GM04504 (cell line): ENCODE measurements around the gene ZNF469.
"Not testable (repeated sequence)": the region's sequence is repeated elsewhere in the genome, so short reads cannot be mapped to it uniquely, and the experiment has no call there.

Experiments used
- DNase-seq: peaks from one replicate; pipeline ENCODE4 v3.0.0-alpha.2; 2012; ENCODE audit warnings: low read depth

ZNF469 gene

GRCh38 chr16:88393034-88393433 lies 10.3 kb downstream of the ZNF469 start:
- no peak for DNase-seq

- DNase-seq: no peak
Measured at GRCh38 chr16:88393571-88393970, 10.8 kb downstream of the ZNF469 start.

GRCh38 chr16:88394426-88394825 lies 11.7 kb downstream of the ZNF469 start:
- no peak for DNase-seq

- DNase-seq: no peak
Measured at GRCh38 chr16:88395669-88396584, 13.2 kb downstream of the ZNF469 start.

- DNase-seq: no peak
Measured at GRCh38 chr16:88398170-88398873, 15.6 kb downstream of the ZNF469 start.

GRCh38 chr16:88398874-88399178 lies 16.1 kb downstream of the ZNF469 start:
- DNase-seq: no peak

- no peak for DNase-seq
Measured at GRCh38 chr16:88400186-88400585, 17.4 kb downstream of the ZNF469 start.

- no peak for DNase-seq
Measured at GRCh38 chr16:88401604-88402246, 19.0 kb downstream of the ZNF469 start.

GRCh38 chr16:88402551-88403240 lies 19.9 kb downstream of the ZNF469 start:
- no peak for DNase-seq

- no peak for DNase-seq
Measured at GRCh38 chr16:88403794-88404581, 21.2 kb downstream of the ZNF469 start.

GRCh38 chr16:88404769-88405168 lies 22.0 kb downstream of the ZNF469 start:
- DNase-seq: no peak

- no peak for DNase-seq
Measured at GRCh38 chr16:88405216-88406060, 22.7 kb downstream of the ZNF469 start.

- DNase-seq: no peak
Measured at GRCh38 chr16:88406096-88407041, 23.6 kb downstream of the ZNF469 start.

GRCh38 chr16:88407042-88407420 lies 24.3 kb downstream of the ZNF469 start:
- no peak for DNase-seq

GRCh38 chr16:88407807-88408206 lies 25.0 kb downstream of the ZNF469 start:
- no peak for DNase-seq

GRCh38 chr16:88408561-88409142 lies 25.9 kb downstream of the ZNF469 start:
- DNase-seq: no peak

- DNase-seq: no peak
Measured at GRCh38 chr16:88409296-88410065, 26.7 kb downstream of the ZNF469 start.

GRCh38 chr16:88410297-88410968 lies 27.7 kb downstream of the ZNF469 start:
- DNase-seq: not testable (repeated sequence)
